Calu3 (cell line): ENCODE results near the gene AKAP5. TPM values are rescaled to one million over a fixed set of nuclear protein-coding genes. Genes with fewer than 3 reads are reported as not detected.
A peak's percentile ranks its signal among the peaks of the same experiment; 100 is the strongest.

Experiments used
- BruUV-seq: library from RNA; stranded (reverse); fragments of 400-500 nt; replicated peaks from 2 replicates; lab custom pipeline; 2021; lab: Mats Ljungman, UMichigan
- CTCF ChIA-PET: fragments of 300-600 bp; sonication (Branson Sonifier 250); formaldehyde crosslinking; loops from one replicate; lab custom pipeline; 2022; ENCODE audit warnings: antibody characterized with exemption; lab: Charles Lee
- DNase-seq: peaks from one replicate; pipeline ENCODE4 v3.0.0; 2022
- H3K27ac Mint-ChIP-seq: one replicate; pipeline ENCODE4 v1.8.0; 2022; ENCODE audit warnings: mixed read lengths; ENCODE audit not compliant: unreplicated experiment
- H3K27me3 Mint-ChIP-seq: one replicate; pipeline ENCODE4 v1.8.0; 2022; ENCODE audit warnings: mixed read lengths; ENCODE audit not compliant: unreplicated experiment
- H3K36me3 Mint-ChIP-seq: one replicate; pipeline ENCODE4 v1.8.0; 2022; ENCODE audit warnings: mild to moderate bottlenecking, moderate library complexity, mixed read lengths; ENCODE audit not compliant: insufficient read depth, unreplicated experiment
- H3K4me1 Mint-ChIP-seq: one replicate; pipeline ENCODE4 v1.8.0; 2022; ENCODE audit warnings: mild to moderate bottlenecking, low read depth, mixed read lengths; ENCODE audit not compliant: unreplicated experiment
- H3K4me3 Mint-ChIP-seq: one replicate; pipeline ENCODE4 v1.8.0; 2022; ENCODE audit warnings: mild to moderate bottlenecking, low read depth, moderate library complexity, mixed read lengths; ENCODE audit not compliant: unreplicated experiment
- H3K9me3 Mint-ChIP-seq: one replicate; pipeline ENCODE4 v1.8.0; 2022; ENCODE audit warnings: low read depth, mixed read lengths; ENCODE audit not compliant: unreplicated experiment
- CTCF ChIP-seq: fragments of 200-600 bp; IDR thresholded peaks from one replicate; pipeline ENCODE4 v1.8.0; 2022; ENCODE audit warnings: antibody characterized with exemption; ENCODE audit not compliant: unreplicated experiment
- intact Hi-C: fragments of 100-400 bp; cut with micrococcal nuclease; formaldehyde crosslinking; loops from one replicate; pipeline ENCODE4 v1.10.0; 2022; ENCODE audit not compliant: unreplicated experiment
- total RNA-seq: library from RNA; stranded (reverse); gene quantifications from 2 replicates; pipeline ENCODE4 v1.2.3, GENCODE V29; 2022

Gene AKAP5
- total RNA-seq, 1 experiment from 2014 or later, result 1.7 TPM

DNA sequence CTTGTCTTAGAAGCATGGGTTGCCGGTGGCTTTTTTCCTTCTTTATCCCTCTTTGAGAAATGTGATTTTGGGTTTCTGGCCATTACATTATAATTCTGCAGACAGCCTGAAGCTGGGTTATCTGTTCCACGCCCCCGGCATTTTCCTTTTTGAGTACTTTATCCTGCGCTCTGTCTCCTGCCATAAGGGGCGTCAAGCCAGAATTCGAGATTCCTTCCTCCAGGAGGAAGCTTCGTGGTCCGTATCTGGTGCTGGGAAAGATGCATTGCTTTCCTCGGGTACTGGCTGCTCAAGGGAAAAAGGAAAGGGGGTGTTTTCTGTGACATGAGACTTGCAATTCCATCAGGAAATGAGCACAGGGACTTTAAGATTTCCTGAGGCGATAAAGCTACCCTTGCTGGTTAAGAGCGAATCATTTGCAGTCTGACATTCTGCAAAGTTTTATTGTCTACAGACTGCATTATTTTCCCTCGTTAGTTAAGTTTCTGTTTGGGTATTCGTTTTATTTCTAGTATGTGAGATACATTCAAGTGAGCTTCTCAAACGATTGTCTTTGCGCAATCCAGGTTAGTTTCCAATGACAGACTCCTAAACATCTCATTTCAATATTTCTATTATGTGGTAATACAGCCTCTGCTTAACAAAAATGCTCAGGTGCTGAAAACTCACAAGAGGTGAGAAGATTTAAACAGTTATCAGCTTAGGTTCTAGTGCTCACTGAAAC, 694 bp downstream of the AKAP5 start:
- Mint-ChIP-seq H3K27me3 (no peaks in the 10 kb centered on the region), H3K27ac (peak overlapping the region; percentile 16), H3K36me3 (peaks cover 29% of the 10 kb centered on the region), H3K9me3 (no peaks in the 10 kb centered on the region), H3K4me3 (peak overlapping the region; percentile 73), H3K4me1 (no peaks in the 10 kb centered on the region)
- intact Hi-C loops, result no loop called here
- CTCF ChIA-PET, result interaction anchor here (1.3 kb wide), 1 partner anchor 36 kb away, joined by 5 read pairs; no protein-coding TSS in a partner anchor
- no peak for TF ChIP-seq CTCF
- BruUV-seq, result no TSS peak
- peak; percentile 9 for DNase-seq

DNA sequence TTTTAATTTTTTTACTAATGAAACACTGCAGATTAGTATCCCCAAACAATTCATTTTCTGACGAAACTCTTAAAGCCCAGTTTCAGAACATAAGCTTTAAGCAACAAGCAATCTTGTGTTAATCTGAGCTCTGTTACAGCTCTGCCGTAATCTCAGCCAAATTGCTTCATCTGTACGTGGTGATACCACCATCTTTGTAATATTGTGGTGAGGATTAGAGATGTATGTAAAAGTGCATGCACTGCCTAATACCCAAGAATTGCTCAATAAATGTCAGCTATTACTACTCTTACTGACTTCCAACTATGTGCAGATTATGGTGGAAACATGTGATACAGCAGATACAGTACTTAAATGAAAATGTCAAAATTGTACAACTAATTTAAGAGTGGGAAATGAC, 1.8 kb downstream of the AKAP5 start:
- Mint-ChIP-seq H3K36me3 (peaks cover 24% of the 10 kb centered on the region), H3K27me3 (no peaks in the 10 kb centered on the region), H3K4me3 (no peak overlapping the region), H3K27ac (no peak overlapping the region), H3K4me1 (no peaks in the 10 kb centered on the region), H3K9me3 (no peaks in the 10 kb centered on the region)
- no peak for DNase-seq
- no peak for TF ChIP-seq CTCF
- intact Hi-C loops, result no loop called here
- no TSS peak for BruUV-seq
- CTCF ChIA-PET, result interaction anchor here (0.5 kb wide), 1 partner anchor 39 kb away, joined by 3 read pairs; no protein-coding TSS in a partner anchor

- CTCF ChIA-PET, result interaction anchor here (0.5 kb wide), 1 partner anchor 39 kb away, joined by 3 read pairs; no protein-coding TSS in a partner anchor
- H3K27me3 Mint-ChIP-seq, result no peaks in the 10 kb centered on the region
- no peak overlapping the region for H3K4me3 Mint-ChIP-seq
- intact Hi-C loops, result no loop called here
- no TSS peak for BruUV-seq
- H3K9me3 Mint-ChIP-seq, result no peaks in the 10 kb centered on the region
- no peak for DNase-seq
- H3K36me3 Mint-ChIP-seq, result peaks cover 24% of the 10 kb centered on the region
- TF ChIP-seq CTCF, result no peak
- no peaks in the 10 kb centered on the region for H3K4me1 Mint-ChIP-seq
- no peak overlapping the region for H3K27ac Mint-ChIP-seq
These were observed 2.3 kb downstream of the AKAP5 start for GRCh38 chr14:64467566-64467965.

- Mint-ChIP-seq H3K4me3 (no peak overlapping the region), H3K36me3 (peaks cover 24% of the 10 kb centered on the region), H3K27me3 (no peaks in the 10 kb centered on the region), H3K4me1 (no peaks in the 10 kb centered on the region), H3K9me3 (no peaks in the 10 kb centered on the region), H3K27ac (no peak overlapping the region)
- TF ChIP-seq CTCF, result no peak
- no peak for DNase-seq
- BruUV-seq, result no TSS peak
- intact Hi-C loops, result no loop called here
- CTCF ChIA-PET, result no interaction called here
These were observed 3.2 kb downstream of the AKAP5 start for GRCh38 chr14:64468451-64468850.
